Ramos (cell line): Measurements from ENCODE around the gene CFAP65.

Source experiments
- in situ Hi-C: fragments of 300-500 bp; cut with MboI; formaldehyde crosslinking; loops from one replicate; pipeline ENCODE4 v1.14.3; 2022; ENCODE audit warnings: low sequenced_read_pairs; ENCODE audit not compliant: unreplicated experiment

Gene CFAP65

DNA sequence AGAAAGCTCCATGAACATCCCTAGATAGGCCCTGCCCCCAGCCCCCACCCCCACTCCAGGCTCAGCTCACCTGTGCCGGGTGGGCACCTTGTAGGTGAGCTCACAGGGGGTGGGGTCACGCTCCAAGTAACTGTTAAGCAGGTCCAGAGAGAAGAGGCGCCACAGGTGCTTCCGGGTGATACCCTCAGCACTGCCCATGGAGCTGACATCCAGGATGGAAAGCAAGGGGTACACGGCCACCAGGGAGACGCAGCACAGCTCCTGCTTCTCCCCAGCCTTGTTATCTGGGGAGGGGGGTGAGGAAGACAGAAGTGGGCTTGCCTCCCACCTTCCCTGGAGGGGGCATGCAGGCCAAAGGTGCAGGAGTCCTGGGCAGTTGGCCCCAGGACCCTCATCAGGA lies 21.9 kb downstream of the CFAP65 start:
- in situ Hi-C loops = no loop called here

DNA sequence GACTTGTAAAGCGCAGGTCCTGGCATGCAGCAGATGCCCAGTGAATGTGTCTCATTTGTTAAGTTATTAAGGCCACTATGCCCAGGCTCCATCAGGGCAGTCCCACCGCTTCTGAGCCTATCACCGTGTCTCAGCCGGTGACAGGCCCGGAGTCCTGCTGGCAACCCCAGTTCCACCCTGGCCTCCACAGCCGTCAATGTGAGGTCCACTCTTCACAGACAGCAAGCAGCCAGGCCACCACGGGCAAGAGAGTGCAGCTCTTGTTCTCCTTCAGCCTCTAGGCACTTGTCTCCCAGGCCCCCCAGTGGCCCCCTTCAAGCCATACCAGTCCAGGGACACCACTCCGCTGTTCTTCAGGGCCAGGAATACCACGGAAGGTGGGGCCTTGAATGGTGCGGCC lies 22.6 kb downstream of the CFAP65 start:
- in situ Hi-C loops = no loop called here

DNA sequence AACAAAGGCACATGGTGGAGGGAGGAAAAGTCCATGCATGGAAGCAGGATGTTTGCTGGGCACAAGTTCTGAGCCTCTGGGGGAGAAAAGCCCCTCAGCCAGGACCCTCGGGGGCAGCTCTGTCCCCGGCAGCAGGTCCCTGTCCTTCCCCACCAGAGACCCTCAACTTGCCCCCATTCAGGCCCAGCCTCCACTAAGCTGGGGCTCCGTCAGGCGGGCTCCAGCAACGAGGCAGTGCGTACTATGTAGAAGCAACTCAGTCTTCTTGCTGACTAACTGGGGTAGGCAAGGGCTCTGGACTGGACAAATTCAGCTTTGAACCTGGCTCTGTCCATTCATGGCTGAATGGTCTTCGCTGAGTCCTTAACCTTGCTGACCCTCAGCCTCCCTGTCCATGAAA lies 23.0 kb downstream of the CFAP65 start:
- in situ Hi-C loops = no loop called here

DNA sequence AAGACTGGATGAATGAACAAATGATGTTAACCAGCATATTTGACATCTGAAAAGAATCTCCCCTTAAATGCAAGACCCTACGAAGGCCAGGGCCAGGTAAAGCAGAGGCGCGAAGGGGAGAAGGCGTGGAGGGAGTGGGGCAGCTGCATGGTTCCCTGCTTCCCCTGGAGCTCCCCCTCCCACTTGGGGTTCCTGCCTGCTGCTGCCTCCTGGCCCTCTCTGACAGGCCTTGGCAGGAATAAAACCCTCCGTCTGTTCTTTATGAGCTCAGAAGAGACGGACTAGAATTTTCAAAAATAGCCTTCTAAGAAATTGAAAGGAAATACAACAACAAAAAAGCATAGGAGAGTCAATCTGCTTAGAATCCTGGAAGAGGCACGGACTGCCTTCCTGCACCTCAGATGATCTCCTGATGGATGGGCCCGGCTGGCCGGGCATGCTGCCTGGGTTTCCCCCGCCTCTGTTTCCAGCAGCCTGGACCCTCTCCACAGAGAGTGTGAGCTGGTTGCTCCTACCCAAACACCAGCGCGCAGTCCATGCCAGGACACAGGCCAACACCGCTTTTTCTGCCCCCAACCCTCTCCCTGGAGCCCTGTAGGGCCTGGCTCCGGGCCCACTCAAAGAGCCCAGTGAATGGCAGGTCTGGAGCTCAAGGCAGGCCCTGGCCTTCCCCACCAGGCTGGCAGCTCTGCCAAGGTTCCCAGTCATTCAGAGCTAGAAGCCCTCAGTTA lies 23.9 kb downstream of the CFAP65 start:
- in situ Hi-C loops = no loop called here

DNA sequence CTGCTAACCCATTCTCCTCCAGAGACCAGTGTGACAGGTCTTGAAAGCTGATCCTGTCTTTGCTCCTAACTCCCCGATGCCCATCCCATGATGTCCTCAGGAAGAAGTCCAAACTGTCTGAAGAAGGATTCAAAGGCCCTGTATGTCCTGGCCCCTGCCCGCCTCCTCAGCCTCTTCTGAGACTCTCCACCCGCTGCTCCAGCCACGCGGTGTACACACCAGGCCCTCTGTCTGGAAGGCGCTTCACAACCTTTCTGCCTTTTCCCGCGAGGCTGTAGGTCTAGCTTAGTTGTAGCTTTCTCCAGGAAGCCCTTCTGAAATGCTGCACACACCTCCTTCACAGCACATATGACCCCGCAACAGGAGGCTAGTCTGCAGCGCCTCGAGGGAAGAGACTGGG lies 24.6 kb downstream of the CFAP65 start:
- in situ Hi-C loops = no loop called here

DNA sequence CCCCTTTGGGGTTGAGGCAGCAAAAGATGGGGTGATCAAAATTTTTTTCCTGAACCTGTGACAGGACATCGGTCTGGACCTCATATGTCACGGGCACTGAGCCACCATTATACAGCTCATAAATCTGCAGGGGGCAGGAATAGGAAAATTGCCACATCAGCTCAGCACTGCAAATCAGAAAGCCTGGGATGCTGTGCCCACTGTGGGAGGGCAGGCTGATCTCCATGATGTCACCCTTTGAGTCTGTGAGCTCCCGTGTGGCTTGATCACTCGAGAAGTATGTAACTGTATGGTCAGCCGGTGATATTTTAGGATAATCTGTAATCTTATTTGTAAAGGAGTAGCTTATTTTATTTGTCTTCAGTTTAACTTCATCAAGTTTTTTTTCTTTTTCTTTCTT lies 30.4 kb downstream of the CFAP65 start:
- in situ Hi-C loops = no loop called here

DNA sequence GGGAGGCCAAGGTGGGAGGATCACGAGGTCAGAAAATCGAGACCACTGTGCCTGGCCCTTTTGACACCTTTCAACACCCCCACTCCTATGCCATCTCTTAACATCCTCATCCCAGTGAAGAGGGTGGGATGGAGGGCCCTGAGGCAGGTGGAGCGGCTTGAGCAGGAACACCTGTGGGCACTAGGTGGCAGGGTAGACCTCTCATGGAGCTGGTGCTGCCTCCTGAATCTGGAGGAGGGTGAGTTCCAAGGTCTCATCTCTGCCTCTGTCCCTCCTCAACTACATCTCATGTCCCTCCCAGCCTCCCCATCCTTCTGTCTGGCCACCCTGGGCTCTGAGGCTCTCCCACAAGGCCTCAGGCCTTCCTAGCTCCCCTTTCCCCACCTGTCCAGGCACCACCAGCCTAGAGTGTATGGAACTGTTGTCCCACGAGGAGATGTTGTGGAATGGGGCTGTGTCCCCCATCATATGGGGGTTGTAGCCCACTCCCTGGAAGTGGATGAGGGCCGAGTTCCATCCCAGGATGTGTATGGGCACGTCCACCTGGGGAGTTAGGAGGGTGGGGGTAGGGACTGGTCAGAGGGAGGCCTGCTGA lies 31.1 kb downstream of the CFAP65 start:
- in situ Hi-C loops = no loop called here

DNA sequence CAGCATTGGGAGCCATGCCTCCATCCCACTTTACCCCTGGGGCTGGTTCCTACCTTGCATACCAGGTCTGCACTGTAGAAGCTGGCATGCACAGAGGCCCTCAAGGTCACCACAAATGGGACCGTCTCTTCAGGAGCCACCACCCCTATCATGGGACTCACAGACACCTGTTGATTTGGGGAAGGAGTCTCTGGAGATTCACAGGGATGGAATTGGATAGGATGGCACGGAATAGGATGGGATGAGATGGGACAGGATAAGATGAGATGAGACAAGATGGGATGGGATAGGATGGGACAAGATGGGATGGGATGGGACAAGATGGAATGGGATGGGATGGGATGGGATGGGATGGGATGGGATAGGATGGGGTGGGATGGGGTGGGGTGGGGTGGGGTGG lies 32.0 kb downstream of the CFAP65 start:
- in situ Hi-C loops = no loop called here

DNA sequence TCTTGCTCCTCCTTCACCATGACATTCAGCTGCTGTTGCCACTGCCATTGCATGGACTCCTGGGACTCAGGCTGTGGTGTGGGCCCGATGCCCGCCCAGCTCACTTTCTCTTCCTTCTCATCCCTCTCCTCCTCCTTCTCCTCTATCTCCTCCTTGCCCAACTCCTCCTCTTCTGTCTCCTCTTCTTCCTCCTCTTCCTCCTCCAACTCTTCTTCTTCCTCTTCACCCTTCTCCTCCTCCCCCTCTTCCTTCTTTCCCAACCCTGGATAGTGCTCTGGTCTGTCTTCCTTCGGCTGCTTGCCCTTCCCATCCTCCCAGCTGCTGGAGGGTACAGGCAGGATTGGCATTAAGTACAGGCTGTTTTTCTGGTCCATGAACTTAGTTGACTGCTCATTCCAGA lies 37.3 kb downstream of the CFAP65 start:
- in situ Hi-C loops = no loop called here

DNA sequence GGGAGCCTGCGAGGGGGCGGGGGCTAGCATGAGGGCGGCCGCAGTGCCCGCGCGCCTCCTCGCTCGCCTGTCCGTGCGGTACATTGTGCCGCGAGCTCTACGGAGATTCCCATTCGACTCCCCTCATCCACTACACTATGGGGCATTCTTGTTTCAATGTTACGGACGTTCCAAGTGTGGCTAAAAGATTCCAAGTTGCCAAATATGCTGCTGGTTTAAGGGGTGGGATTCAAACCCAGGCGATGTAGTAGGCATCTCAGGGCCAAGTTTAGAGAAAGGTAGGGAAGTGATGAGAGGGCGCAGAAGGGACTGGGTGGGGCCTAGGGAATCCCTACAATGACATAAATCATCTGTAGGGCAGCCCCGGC lies 38.1 kb downstream of the CFAP65 start:
- in situ Hi-C loops = no loop called here

DNA sequence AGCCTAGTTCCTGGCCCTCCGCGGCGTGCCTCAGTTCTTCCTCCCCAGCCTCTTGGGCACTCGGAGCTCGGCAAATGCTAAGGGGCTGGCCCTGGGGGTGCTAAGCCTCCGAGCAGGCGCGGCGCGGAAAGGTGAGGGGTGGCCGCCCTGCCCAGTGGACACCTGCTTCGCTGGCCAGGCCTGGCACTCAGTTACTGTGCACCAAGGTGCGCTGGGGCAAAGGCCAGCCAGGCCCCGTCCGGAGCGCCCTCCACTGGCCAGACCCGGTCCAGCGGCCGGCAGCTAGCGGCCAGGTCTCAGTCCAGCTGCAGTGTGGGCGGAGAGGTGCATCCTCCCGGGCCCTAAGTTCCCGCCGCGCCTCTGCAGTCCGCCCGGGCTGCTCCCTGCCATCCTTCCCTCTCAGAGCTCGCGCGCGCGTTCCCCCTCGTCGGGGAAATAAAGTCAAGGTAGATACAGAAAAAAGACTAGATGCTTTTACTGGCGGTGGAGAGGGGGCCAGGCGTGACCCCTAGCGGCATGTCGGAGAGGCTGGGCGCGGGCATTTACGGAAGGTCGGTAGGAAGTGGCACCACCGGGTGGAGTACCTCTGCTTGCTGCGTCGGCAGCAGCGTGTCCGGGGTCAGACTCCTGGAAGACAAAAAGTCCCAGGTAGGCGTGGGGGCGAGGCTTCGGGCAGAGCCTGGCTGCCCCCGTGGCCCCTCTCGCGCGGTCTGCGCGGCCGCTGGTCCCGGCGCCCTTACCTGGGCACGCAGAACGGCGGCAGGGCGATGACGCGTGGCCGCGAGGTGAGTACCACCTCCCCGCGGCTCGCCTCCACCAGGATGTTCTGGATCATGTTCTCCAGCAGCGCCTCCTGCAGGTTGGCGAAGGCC lies 38.7 kb downstream of the CFAP65 start:
- in situ Hi-C loops = no loop called here

DNA sequence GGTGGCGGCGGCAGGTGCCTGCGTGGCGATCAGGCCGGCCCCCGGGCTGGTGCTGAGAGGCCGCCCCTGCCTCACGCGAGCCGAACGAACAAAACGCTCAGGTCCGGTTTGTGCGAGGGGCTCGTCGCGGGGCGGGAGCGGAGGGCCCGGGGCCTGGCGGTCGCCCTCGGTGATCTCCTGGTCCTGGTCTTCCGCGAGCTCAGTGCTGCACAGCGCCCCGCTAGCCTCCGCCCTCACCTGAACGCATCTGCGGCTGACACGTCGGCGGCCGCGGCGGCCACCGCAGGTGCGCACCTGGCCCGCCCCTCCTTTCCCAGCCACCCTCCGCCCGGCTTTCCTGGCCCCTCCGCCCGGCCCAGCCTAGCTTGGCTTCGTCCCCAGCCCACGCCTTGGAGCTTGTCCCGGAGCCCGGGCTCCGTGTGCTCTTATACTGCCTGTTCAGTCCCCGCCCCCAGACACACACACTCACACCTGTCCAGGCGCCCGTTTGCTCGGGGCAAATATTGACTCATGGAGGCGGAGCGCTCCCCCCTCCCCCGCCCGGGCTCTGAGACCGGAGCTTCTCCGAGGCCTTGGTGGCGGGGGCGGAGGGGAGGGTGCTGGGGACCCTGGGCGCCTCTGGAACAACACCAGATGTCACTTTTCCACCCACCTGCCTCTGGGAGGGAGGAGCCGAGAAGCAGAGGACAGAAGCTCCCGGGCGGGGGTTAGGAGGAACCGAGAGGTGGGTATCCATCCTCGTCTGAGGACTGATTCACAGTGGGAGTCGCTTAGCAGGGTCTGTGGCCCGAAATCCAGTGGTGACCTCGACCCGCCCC lies 39.5 kb downstream of the CFAP65 start:
- in situ Hi-C loops = no loop called here

DNA sequence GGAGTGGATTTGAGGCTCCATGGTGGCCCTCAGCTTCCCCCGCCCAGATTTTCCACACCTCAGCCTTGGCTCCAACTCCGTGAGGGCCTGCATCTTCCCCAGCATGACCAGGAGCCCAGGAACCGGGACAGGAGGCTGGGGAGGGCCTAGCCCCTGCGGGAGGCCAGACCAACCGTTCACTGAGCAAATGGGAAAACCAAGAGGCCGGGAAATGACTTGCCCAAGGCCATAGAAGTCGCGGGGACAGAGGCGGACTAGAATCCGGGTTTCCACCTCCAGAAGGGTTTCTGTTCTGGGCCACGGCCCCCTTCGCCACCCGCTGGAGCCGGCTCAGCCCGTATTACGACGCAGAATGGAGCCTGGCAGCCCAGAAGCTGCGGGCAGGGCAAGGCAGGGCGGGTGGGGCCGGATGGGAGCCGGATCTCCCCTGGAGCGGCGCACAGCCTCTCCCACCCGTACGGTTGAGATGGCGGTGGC lies 40.2 kb downstream of the CFAP65 start:
- in situ Hi-C loops = no loop called here

DNA sequence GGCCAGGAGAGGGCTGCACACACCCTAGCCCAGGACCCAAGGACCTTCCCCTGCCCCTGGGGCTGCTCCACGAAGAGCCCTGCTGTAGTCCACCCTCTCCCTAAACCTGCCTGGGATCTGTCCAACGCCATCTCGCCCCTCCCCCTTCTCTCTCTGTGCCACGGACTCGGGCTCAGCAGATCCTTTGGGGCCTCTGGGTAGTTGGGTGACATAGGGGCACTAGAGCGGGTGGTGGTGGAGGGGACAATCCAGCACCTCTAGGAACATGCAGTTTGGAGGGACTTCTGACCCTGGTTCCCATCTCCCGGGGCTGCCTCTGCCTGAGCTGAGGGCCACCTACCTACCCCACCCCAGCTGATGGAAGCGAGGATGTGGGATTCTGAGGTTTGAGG lies 40.8 kb downstream of the CFAP65 start:
- in situ Hi-C loops = no loop called here

DNA sequence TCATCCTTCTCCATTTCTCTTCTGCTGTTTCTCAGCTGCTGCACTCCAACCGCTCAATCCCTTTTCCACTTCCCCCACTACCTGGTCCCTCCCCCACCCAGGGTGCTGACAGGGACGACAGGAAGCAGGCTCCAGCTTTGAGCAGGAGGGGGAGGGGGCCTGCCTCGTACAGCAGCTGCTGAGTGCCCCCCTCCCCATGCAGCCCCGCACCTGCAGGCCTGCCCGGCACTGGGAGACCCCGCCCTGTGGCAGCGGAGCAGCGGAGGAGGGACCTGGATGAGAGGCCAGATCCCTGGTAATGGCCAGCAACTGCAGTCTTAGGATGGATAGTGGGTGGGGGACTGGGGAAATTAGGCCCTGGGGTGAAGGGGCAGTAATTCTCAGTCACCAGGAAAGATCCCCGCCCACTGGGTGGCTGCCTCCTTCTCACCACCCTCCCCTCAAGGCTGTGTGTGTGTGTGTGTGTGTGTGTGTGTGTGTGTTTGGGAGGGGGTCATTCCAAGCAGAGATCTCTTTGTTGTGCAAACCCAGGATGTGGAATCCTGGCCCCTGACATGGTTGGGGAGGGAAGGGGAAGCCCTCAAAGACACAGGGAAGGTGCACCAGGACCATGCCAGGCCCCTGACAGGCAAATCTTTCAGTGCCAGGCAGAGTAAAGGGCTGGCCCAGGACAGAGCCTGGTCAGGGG lies 41.3 kb downstream of the CFAP65 start:
- in situ Hi-C loops = no loop called here

DNA sequence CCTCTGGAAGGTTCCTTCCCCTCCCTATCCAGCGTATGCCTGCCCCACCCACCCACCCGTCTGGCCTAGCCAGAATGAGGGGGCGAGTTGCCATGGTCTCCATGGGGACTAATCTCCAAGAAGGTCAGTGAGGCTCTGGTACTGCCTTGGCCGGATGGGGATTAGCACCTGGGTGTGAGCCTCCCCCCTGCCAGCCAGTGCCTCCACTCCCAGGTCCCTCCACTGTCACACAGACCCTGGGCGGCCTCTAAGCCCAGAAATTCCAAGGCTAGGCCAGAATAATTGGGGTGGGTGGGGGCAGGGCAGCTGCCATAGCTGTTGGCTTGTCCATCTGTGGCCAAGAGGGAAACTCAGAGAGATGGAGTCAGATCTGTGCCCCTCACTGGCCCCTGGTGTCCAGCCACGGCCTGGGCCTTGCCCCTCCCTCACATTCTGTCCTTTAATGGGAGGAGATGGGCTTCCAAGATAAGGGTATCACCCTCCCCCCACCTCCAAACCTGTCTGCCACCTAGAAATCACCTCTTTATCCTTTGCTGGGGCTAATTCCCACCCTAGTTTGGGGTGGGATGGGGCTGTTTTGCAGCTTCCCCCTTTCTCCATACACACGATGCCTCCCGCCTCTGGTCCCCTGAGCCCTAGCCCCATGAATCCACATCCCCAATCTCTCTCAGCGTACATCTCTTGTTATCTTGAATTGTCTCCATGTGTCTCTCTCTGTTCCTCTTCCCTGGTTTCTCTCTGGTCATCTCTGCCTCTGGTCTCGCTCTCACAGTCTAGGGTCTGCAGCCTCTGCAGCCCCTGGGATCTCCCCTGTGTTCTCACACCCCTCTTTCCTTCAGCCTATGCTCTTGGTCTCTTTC lies 42.1 kb downstream of the CFAP65 start:
- in situ Hi-C loops = no loop called here

DNA sequence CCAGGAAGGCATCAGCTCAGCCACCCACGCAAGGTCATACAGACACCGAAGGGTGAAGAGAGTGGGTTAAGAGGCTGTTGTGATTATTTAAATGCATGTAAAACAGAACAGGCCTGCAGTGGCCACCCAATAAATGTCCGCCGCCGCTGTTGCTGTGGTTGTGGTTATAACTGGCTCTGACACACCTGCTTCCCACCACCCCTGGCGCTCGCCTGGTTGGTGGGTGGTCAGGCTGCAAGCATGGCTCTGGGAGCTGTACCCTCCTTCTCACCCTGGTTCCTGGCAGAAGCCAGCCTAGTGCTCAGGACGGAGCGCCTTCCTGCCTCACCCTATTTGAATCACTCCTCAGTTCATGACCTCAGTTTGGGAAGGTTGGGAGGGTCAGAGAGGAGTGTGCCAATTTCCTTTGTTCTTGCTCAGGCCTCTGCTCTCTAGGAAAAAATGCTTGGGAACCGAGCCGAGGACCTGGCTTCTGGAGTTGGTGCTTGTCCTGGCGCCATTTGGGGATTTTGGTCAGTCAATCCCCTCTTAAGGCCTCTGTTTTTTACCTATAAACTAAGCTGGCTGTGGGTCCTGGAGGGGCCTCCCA lies 42.8 kb downstream of the CFAP65 start:
- in situ Hi-C loops = no loop called here

DNA sequence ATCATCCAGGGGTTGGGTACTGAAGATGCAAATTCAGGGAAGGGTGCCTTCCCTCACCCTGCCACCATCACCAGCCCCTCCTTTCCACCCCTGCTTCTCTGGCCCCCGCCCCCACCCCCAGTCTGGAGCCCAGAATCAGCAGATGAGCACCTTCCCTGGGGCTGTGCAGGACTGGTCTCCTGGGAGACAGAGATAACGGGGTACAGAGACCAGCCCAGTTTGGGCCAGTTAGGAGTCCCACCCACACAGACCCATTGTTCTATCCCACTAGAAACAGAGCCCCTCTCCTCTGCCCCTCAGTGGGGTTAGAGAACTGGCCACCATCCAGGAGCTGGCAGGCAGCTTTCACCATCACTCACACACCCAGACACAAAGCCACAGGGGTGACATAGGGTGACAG lies 43.6 kb downstream of the CFAP65 start:
- in situ Hi-C loops = no loop called here

DNA sequence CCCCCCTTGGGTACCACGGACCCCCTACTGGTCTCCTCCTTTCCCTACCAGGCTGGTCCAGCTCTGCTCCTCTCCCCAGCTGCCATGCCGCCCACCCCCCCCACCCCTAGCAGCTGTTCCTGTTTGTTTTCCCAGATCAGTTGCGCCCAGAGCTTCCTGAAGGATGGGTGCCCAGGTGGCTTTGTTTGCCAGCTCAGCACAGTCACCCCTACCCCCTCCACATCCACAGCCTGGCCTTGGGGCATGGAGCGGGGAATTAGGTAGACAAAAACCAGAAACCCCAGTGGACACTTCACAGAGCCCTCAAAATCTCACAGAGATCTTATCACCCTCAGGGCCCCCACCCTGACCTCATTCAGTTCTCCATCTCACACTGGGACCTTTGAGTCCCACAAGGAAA lies 44.4 kb downstream of the CFAP65 start:
- in situ Hi-C loops = no loop called here
